Measurements from ENCODE around the gene SEPTIN7.

SEPTIN7 gene

DNA sequence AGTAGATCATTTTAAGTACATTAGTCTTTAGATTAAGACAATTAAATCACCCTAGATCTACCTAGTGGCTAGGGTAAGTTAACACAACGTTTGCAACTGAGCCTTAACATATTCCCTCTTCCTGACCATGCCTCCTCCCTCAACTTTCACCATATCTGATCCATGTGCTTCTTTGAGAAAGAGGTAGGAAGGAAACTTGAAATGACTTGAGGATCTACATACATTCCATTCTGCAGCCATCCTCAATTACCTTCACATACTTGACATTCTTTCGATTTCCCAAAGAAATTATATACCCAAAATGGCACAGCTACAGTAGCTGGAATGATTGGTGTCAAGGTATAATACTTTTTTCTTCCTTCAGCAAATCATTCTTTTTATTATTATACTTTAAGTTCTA lies 12.9 kb upstream of the SEPTIN7 start:
- DNase-seq (ENCODE audit: low read depth) = no peak

DNA sequence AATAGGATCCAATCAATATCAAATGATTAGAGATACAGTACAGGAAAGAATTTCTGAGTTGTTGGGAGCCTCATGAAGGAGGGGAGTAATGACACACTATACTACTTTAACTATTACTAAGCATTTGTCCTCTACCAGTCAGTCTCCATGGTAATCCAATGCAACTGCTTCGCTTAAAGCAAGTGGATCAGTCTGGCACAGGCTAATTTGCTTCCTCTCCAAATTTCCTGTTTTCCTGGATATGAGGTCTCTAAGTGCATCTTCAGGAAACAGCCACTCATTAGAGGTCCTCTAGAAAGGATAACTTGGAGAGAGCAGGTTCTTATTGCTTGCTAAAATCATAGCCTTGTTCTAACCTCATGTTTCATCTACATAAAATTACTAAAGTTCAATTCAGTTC lies 8.4 kb upstream of the SEPTIN7 start:
- no peak for DNase-seq (ENCODE audit: low read depth)

DNA sequence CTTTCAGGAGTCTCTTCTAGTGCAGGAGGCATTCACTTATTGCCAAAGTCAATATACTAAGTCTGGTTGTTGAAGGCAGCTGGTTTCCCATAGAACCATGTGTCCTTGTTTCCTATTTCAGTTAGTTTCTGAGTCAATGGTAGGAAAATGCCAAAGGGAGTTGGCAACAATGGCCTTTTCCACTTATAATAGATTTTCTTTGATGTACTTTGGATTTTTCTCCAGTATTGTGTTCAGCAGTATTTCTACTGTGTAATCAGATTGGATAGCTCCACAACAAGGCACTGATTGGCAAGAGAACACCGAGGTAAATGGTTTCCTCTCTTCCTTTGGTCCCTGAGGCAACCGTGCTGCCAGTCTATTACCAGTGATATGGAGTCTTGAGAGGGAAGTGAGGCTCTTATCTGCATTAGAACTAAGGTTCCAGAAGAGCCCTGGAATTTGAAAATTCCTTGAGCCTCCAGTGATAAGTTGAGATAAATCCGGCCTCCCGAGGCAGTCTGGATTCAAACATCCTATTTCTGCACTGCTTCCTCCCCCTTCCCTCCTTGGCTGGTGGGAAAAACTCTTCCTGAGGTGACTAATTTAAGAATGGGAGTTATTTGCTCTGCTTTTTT lies 7.9 kb upstream of the SEPTIN7 start:
- no peak for DNase-seq (ENCODE audit: low read depth)

DNA sequence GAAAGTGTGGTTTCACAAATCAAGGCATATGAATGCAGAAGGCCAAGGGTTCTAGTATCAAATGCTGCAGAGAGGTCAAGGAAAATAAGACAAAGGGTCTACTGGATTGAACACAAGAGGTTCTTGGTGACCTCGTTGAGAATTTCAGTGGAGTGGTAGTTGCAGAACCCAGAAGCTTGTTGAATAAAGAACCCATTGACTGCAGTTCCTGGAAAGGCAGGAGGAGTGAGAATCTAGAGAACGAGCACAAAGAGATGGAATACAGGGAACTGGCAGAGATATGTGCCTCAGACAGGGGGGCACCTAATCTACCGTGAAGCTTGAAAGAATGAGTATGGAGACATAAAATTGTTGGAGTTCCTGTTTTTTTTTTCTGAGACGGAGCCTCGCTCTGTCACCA lies 3.5 kb upstream of the SEPTIN7 start:
- no peak for DNase-seq (ENCODE audit: low read depth)

DNA sequence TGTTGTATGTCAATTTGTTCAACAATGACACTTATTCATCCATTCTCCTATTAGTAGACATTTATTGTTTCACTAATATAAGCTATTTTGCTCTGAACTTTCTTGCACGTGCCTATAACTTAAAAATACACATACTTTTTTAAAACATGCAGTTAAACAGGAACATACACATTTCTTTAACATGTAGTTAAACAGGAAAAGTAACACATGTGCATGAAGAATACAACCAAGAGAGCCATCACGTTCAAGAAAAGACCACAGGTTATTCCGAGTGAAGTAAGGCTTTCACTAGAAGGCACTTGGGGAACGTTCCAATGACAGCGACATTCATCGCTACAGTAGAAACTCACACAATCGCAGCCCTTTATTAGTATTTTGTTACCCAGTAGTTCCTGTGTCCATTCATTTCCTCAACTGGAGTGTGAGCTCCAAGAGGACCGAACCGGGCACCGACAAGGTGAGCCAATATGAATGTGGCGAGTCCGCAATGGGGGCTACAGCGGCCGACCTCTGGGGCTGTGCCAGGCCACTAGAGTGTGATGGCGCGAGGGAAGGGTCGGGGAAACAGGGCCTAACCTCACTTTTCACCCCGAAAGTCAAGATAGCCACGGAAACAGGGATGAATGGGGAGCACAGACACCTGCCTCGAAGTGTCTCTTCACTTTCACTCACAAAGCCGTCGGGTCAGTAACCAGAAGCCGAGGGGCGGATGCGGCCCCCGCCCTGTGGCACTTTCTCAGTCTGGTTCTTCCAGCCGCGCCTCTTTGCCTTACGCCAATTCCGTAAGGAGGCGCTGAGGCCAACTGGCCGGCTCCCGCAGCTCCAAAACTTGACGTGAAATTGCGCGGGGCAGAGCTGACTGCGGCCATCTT lies 775 bp upstream of the SEPTIN7 start:
- peak; percentile 73 for DNase-seq (ENCODE audit: low read depth)

DNA sequence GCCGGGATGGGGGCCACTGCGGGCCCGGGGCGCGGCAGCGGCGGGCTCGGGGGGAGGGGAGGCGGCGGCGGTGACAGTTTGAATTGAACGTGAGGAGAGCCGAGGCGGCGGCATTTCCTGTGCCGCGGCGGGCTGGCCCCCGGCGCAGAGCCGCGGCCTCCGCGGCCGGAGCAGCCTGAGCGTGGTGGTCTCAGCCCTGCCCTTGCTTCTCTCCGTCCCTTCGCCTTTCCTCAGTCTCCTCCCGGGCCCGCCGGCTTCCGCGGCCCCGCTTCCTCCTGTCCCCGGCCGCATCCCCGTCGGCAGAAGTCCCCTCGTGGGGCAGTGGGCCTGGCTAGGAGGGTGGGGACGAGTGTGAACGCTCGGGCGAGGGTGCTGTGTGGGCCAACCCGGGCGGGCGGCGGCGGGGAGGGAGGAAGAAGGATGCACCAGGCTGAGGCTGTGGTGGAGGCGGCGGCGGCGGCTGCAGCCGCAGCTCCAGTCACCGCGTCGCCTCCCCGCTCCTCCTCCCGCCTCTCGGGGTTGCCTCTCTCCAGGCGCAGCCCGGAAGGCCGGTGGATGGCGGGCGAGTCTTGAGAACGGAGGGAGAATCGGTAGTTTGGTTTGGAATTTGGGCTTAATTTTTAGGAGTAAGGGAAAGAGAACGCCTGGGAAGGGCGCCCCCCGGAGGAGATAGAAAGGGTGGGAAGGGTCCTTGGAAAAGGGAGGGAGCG lies 690 bp downstream of the SEPTIN7 start:
- peak; percentile 70 for DNase-seq (ENCODE audit: low read depth)

DNA sequence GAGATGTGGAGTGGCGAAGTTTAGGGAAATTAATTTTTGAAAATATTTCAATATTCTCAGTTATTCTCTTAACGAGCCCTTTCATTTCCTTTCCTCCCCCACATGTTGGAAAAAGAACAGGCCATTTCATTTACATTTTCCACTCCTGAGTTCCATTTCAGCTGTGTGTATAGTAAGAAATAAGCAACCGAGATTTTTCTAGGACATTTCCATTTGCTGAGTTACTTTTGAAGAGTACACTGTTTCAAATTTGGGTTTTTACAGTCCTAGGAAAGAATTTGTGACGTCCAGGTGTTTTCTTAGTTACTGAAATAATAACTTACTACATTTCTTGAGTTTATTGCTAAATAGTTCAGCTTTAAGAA lies 1.2 kb downstream of the SEPTIN7 start:
- DNase-seq (ENCODE audit: low read depth) = no peak

DNA sequence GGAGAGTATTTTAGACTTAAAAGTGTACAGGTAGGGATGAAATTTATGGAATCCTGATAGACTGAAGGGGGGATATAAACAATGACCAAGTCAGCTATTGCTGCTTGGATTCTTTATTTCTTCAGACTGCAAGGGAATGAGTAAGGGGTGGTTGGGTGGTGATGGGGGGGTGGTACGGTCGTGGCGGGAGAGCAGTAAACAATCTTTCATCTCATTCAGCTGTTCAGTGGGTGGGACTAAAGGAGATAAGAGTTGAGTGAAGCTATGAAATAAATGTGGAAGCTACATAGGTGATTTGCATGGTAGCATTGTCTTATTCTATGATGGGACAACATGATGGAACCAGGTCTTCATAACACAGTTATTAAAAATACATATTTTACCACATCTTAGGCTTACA lies 1.8 kb downstream of the SEPTIN7 start:
- no peak for DNase-seq (ENCODE audit: low read depth)

DNA sequence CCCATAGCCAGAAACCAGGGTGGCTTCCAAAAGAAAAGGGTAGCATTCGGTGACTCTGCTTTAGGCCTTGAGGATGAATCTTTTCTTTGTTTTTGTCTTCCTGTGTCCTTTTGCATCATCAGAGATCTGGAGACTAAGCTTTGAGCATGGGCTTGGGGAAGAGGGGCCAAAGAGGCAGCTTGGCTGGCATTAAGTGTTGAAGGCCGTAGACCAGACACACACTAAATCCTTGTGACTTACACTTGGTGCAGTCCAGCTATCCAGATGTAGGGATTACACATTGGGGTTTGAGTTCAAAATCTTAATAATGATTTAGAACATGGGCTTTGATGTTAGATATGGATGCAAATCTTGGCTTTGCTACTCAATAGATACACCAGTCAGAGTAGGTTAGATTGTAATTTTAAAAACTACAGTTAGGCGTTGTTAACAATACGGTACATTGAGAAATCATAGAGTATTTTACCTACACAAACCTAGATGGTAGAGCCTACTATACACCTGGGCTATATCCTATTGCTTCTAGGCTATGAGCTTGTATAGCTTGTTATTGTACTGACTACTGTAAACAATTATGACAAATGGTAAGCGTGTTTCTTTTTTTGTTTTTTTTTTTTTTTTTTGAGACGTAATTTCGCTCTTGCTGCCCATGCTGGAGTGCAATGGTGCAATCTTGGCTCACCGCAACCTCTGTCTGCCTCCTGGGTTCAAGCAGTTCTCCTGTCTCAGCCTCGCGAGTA lies 3.5 kb downstream of the SEPTIN7 start:
- DNase-seq (ENCODE audit: low read depth) = no peak

DNA sequence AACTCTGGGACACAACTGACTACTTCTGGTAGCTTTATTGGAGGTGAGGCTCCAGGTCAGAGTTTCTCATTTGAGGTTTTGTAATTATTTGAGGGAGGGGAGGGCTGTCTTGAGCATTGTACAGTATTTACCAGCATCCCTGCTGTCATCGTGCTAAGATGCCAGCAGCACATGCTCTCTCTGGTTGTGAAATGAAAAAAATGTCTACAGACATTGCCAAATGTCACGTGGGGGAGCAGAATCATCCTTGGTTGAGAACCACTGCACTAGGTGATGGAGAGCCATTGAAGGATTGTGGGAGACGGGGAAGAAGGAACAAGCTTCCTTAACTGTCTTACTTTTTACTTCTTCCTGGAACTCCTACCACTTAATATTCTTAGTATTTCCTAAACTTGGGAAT lies 5.0 kb downstream of the SEPTIN7 start:
- DNase-seq (ENCODE audit: low read depth) = no peak

DNA sequence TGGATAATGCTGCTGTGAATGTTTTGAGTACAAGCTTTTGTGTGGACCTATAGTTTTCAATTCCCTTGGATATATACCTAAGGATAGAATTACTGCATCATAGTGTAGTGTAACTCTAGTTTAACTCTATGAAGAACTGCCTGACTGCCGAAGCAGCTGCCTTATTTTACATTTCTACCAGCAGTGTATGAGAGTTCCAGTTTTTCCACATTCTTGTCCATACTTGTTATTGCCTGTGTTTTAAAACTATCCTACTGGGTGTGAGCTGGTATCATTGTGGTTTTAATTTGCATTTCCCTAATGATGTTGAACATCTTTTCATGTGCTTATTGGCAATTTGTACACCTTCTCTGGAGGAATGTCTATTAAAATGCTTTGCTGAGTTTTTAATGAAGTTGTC lies 15.7 kb downstream of the SEPTIN7 start:
- DNase-seq (ENCODE audit: low read depth) = no peak

DNA sequence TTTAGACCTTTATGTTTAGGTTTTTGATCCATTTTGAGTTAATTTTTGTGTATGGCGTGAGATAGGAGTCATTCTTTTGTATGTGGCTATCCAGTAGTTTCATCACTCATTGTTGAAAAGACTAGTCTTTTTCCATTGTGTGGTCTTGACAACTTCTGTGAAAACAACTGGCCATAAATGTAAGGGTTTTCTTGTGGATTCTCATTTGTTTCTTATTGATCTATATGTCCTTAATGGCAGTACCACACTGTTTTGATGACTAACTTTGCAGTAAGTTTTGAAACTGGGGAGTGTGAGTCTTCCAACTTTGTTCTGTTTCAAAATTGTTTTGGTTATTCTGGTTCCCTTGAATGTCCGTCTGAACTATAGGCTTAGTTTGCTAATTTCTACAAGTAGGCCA lies 16.3 kb downstream of the SEPTIN7 start:
- no peak for DNase-seq (ENCODE audit: low read depth)

DNA sequence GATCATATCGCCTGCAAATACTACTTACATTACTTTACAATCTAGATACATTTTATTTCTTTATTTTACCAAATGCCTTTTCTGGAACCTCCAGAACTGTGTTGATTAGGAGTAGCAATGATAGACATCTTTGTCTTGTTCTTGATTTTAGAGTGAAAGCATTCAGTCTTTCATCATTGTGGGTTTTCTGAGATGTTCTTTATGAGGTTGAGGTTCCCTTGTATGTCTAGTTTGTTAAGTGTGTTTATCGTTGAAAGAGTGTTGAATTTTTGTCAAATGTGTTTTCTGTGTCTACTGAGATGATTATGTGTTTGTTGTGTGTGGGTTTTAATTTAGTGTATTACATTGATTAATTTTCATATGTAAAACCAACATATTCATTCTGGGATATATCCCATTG lies 17.1 kb downstream of the SEPTIN7 start:
- DNase-seq (ENCODE audit: low read depth) = no peak

DNA sequence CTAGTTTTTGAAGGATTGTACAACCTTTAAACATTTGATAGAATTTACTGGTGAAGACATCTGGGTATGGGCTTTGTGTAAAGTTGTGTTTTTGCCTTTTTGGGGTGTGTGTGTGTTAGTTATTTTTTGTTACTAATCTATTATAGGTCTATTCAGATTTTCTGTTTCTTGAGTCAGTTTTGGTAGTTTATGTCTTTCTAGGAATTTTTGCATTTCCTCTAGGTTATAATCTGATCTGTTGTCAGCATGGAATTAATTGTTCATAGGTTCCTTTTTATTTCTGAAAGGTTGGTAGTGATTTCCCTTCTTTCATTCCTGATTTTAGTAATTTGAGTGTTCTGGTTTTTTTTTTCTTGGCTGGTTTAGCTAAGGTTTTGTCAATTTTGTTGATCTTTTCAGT lies 17.7 kb downstream of the SEPTIN7 start:
- DNase-seq (ENCODE audit: low read depth) = no peak

DNA sequence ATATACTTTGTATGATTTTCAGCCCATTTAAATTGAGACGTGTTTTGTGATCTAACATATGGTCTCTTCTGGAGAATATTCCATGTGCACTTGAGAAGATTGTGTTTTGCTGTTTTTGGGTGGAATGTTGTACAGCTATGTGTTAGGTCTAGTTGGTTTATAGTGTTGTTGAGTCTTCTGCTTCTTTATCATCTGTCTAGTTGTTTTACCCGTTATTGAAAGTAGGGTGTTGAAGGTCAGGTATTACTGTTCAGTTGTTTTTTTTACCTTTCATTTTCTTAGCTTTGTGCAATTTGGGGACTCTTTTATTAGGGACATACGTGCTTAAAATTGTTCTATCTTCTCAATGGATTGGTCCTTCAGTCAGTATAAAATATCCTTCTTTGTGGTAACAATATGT lies 18.5 kb downstream of the SEPTIN7 start:
- no peak for DNase-seq (ENCODE audit: low read depth)

DNA sequence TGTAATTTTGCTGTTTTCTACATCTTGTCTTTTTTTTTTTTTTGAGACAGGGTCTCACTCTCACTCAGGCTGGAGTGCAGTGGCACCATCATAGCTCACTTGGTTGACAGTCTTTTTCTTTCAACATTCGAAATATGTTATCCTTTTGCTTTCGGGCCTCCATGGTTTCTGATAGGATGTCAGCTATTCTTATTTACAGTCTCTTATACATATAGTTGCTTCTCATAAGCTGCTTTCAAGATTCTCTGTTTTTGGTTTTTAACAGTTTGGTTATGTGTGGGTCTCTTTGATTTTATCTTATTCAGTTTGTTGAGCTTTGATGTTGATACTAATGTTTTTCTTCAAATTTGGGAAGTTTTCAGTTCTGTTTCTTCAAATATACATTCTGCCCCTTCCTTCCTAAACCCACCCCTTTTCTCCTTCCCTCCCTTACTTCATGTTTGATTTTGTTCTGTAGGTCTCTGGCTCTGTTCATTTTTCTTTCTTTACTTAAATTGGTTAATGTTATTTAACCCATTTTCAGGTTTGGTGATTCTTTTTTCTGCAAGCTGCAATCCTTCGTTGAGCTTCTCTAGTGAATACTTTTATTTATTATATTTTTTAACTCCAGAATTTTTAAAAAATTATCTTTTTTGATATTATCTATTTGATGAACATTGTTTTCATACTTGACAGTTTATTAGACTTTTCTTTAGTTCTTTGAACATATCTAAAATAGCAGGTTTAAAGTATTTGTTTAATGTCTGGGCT lies 19.3 kb downstream of the SEPTIN7 start:
- no peak for DNase-seq (ENCODE audit: low read depth)

DNA sequence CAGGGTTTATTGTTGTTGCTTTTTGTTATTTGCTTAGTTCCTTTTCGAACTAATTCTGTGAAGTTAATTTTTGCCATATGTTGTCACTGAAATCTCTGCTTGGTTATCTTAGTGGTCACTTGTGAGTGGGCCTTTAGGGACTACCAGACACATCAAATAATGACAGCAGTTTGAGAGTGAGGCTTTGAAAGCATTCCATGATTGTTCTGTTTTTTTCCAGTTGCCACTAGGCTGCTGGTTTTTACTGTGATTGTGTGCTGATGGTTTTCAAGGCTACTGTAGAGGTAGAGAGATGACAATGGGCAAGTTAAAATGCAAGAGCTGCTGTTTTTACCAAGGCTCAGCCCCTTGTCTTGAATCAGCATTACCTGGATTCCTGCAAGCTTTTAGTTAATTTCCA lies 20.0 kb downstream of the SEPTIN7 start:
- no peak for DNase-seq (ENCODE audit: low read depth)

DNA sequence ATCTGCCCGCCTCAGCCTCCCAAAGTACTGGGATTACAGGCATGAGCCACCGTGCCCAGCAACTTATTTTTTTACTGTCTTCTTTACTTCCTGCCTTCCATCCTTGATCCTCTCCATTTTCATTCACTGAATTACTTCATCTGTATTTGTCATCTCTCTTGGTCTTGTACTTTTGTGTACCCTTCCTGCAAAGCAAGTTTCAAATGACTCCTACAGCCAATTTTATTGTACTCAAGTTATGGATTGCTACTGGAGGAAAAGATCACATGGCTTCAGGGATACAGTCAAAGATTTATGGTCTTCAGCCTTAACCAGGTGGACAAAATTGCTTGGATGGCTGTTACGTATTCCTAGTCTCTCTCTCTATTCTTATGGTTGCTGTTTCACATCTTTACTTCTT lies 22.6 kb downstream of the SEPTIN7 start:
- no peak for DNase-seq (ENCODE audit: low read depth)

DNA sequence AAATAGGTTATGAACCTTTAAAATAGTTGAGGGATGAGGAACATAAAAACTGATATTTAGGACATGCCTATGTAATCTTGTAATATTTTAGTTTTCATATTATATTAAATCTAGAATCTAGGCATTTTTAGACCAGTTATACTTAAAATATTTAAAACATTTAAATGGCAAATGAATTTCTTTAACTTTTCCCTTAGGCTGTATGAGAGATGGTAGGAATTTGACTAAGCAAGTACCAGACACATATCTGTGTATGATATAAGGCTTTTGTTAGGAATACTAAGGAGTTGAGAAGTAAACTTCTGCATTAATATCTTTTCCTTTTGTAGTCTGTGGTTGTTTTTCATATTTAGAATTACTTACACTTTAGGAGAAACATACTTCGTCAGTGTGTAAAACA lies 25.1 kb downstream of the SEPTIN7 start:
- DNase-seq (ENCODE audit: low read depth) = no peak

DNA sequence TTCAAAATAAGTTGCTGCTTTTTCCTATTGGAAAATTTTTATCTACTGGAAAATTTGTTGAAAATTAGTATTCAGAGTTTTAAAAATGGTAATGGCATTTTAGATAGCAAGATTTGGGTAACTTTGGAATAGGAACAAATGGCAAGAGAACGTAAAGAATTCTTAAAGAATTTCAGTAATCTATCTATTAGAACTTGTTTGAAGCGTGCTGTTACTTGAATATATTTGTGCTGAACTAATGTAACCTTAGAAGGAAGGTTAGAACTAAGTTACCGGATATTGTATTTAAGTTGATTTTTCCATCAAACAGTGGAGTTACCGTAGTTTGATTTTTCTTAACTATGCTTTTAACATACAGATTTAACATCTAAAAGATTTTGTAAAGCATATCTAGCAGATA lies 25.9 kb downstream of the SEPTIN7 start:
- DNase-seq (ENCODE audit: low read depth) = no peak

DNA sequence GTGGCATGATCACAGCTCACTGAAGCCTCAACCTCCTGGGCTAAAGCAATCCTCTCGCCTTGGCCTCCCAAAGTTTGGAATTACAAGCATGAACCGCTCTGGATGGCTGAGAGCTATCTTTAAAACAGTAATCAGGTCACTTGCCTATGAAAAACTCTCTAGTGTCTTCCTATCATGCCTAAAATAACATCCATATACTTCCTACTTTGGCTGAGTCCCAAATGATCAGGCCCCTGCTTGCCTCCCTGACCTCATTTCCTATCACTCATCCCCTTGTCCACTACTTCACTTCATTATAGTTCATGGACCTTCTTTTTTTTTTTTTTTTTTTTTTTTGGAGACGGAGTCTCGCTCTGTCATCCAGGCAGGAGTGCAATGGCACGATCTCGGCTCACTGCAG lies 28.0 kb downstream of the SEPTIN7 start:
- DNase-seq (ENCODE audit: low read depth) = no peak

DNA sequence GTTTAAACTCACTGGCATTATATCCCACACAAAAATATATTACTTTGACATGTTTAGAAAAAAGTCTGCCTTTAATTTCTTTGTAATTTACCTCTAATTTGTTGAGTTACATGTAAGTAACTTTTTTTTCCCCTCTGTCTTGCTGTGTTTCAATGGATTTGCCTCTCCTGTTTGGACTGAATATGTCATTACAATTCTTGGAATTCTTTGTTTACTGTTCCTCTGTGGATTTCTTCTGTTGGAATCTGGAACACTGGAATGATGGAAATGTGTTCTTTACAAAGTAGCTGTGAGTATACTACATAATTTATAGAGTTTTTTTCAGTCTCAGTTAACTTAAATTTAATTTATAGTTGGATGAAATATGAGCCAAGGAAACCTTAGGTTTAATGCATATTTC lies 30.4 kb downstream of the SEPTIN7 start:
- no peak for DNase-seq (ENCODE audit: low read depth)
